HepG2 (cell line): Measurements from ENCODE around the gene TTC6. TPM values are rescaled to one million over a fixed set of nuclear protein-coding genes. Genes with fewer than 3 reads are reported as not detected.
A peak's percentile ranks its signal among the peaks of the same experiment; 100 is the strongest.

ENCODE experiments used
- GATAD2A ChIP-seq: IDR thresholded peaks from 2 replicates; pipeline ENCODE4 v1.6.1; 2016
- HBP1 ChIP-seq: IDR thresholded peaks from 2 replicates; pipeline ENCODE4 v1.6.1; 2016; ENCODE audit warnings: low read depth, control low read depth
- KDM4B ChIP-seq: sonication (generic); formaldehyde crosslinking; IDR thresholded peaks from 2 replicates; pipeline ENCODE4 v1.4.0; 2020; ENCODE audit warnings: missing genetic modification reagents
- KLF12 ChIP-seq: sonication (generic); formaldehyde crosslinking; IDR thresholded peaks from 2 replicates; pipeline ENCODE4 v1.4.0; 2020; ENCODE audit warnings: missing genetic modification reagents, borderline replicate concordance
- NFKBIZ ChIP-seq: IDR thresholded peaks from 2 replicates; pipeline ENCODE4 v1.6.1; 2018; ENCODE audit warnings: missing genetic modification reagents, missing compliant biosample characterization
- THAP9 ChIP-seq: sonication (generic); formaldehyde crosslinking; IDR thresholded peaks from 2 replicates; pipeline ENCODE4; 2020; ENCODE audit warnings: missing genetic modification reagents, mild to moderate bottlenecking, borderline replicate concordance
- ZKSCAN5 ChIP-seq: sonication (generic); formaldehyde crosslinking; IDR thresholded peaks from 2 replicates; pipeline ENCODE4 v1.5.1; 2020; ENCODE audit warnings: mild to moderate bottlenecking, missing genetic modification reagents
- ZNF234 ChIP-seq: sonication (generic); formaldehyde crosslinking; conservative IDR thresholded peaks from 2 replicates; pipeline ENCODE4 v1.5.1; 2020; ENCODE audit warnings: mild to moderate bottlenecking, missing genetic modification reagents
- ZNF274 ChIP-seq: sonication (generic); formaldehyde crosslinking; IDR thresholded peaks from 2 replicates; pipeline ENCODE4 v1.5.1; 2020; ENCODE audit warnings: mild to moderate bottlenecking, missing genetic modification reagents
- ZNF326 ChIP-seq: sonication (generic); formaldehyde crosslinking; IDR thresholded peaks from 2 replicates; pipeline ENCODE4 v1.4.0; 2020; ENCODE audit warnings: missing genetic modification reagents, borderline replicate concordance
- ZNF644 ChIP-seq: IDR thresholded peaks from 2 replicates; pipeline ENCODE4 v1.6.1; 2016; ENCODE audit warnings: low read depth
- ZNF740 ChIP-seq: sonication (generic); formaldehyde crosslinking; IDR thresholded peaks from 2 replicates; pipeline ENCODE4 v1.4.0; 2020; ENCODE audit warnings: missing genetic modification reagents
- polyA plus RNA-seq, 8 experiments: library from polyadenylated mRNA; depleted of rRNA in 3 of 8; stranded (reverse) in 7 of 8; unstranded in 1 of 8; fragments of >200 nt; fragmentation: Illumina TruSeq in 4 of 8; extraction: Trizol in 4 of 8; gene quantifications; 2 replicates each; pipeline versions ENCODE4 v1.2.1 to v1.2.3, GENCODE V29; 2011 to 2016; ENCODE audit warnings: low read depth in 4 of 8, missing spikeins in 1 of 8, mixed read lengths in 1 of 8; ENCODE audit not compliant: insufficient read depth in 1 of 8
- total RNA-seq, 5 experiments: library from RNA; depleted of rRNA; stranded (reverse); fragments of >200 nt; fragmentation: Illumina TruSeq; extraction: Trizol; gene quantifications; 2 replicates each; pipeline ENCODE4 v1.2.3, GENCODE V29; 2016; ENCODE audit warnings: low read depth in 1 of 5
- TF ChIP-seq, protein P1 (sequence below): sonication (generic); formaldehyde crosslinking; IDR thresholded peaks from 2 replicates; pipeline ENCODE4 v1.4.0; 2020; ENCODE audit warnings: missing genetic modification reagents

TTC6 gene
- total and polyA plus RNA-seq, 2 of the 13 experiments (the other 11 are each of a cell fraction or from before 2014, with no cell fraction given): 9.3 to 27.4 TPM

- no peak for TF ChIP-seq HBP1 (CRISPR knock-in tag)
- TF ChIP-seq ZKSCAN5: no peak
- no peak for TF ChIP-seq THAP9
- TF ChIP-seq KLF12 (CRISPR knock-in tag): peak; percentile 26; the same call in 1 of the 2 replicates
- TF ChIP-seq GATAD2A (CRISPR knock-in tag): no peak
- TF ChIP-seq ZNF234: no peak
- TF ChIP-seq, protein P1, sequence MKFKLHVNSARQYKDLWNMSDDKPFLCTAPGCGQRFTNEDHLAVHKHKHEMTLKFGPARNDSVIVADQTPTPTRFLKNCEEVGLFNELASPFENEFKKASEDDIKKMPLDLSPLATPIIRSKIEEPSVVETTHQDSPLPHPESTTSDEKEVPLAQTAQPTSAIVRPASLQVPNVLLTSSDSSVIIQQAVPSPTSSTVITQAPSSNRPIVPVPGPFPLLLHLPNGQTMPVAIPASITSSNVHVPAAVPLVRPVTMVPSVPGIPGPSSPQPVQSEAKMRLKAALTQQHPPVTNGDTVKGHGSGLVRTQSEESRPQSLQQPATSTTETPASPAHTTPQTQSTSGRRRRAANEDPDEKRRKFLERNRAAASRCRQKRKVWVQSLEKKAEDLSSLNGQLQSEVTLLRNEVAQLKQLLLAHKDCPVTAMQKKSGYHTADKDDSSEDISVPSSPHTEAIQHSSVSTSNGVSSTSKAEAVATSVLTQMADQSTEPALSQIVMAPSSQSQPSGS (CRISPR knock-in tag): 0 out of 2 replicates have a peak, but pooled peaks have one; percentile 10
- TF ChIP-seq ZNF274: no peak
- TF ChIP-seq NFKBIZ (CRISPR knock-in tag): no peak
- peak; percentile 81; the same call in 1 of the 2 replicates for TF ChIP-seq ZNF740 (CRISPR knock-in tag)
- no peak for TF ChIP-seq KDM4B (CRISPR knock-in tag)
- no peak for TF ChIP-seq ZNF644 (CRISPR knock-in tag)
- no peak for TF ChIP-seq ZNF326 (CRISPR knock-in tag)
Observed at GRCh38 chr14:37596790-37597472, 1.5 kb downstream of the TTC6 start (continued).
